PC-3 (cell line): Measurements from ENCODE around the gene MORN1.

Source experiments
- EZH2 ChIP-seq: fragments of 300-600 bp; sonication (generic); IDR thresholded peaks from one replicate; pipeline ENCODE4 v1.6.1; 2017; ENCODE audit warnings: antibody characterized with exemption, mild to moderate bottlenecking, low read length; ENCODE audit not compliant: unreplicated experiment
- EZH2phosphoT487 ChIP-seq: fragments of 300-600 bp; sonication (generic); IDR thresholded peaks from 2 replicates; pipeline ENCODE4 v1.6.1; 2018; ENCODE audit warnings: mild to moderate bottlenecking, antibody characterized with exemption, low read length, borderline replicate concordance
- TF ChIP-seq, protein P1 (sequence below): fragments of 300-600 bp; sonication (generic); conservative IDR thresholded peaks from 2 replicates; pipeline ENCODE4 v1.5.1; 2017; ENCODE audit warnings: antibody characterized with exemption, low read depth, mild to moderate bottlenecking, low read length

DNA sequence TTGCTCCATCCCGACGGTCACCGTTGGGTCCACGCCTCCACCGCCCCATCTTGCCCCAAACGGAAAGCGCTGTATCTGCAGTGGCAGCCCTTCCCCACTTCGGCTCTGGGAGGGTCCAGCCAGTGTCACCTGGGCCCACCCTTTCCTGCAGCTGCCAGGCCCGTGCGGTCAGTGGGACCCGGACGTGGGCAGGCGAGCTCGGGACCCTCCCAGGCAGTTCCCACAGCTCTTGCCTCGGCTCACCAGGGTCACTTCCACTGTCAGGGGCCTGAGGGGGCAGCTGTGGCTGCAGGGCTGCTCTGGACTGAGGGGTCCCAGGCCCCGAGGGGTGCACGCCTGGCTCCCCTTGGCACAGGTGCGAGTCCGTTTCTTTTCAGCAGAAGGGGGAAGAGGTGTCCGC lies 82.5 kb downstream of the MORN1 start:
- TF ChIP-seq, protein P1, sequence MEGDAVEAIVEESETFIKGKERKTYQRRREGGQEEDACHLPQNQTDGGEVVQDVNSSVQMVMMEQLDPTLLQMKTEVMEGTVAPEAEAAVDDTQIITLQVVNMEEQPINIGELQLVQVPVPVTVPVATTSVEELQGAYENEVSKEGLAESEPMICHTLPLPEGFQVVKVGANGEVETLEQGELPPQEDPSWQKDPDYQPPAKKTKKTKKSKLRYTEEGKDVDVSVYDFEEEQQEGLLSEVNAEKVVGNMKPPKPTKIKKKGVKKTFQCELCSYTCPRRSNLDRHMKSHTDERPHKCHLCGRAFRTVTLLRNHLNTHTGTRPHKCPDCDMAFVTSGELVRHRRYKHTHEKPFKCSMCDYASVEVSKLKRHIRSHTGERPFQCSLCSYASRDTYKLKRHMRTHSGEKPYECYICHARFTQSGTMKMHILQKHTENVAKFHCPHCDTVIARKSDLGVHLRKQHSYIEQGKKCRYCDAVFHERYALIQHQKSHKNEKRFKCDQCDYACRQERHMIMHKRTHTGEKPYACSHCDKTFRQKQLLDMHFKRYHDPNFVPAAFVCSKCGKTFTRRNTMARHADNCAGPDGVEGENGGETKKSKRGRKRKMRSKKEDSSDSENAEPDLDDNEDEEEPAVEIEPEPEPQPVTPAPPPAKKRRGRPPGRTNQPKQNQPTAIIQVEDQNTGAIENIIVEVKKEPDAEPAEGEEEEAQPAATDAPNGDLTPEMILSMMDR: no peak
- TF ChIP-seq EZH2: no peak
- no peak for TF ChIP-seq EZH2phosphoT487
